ENCODE results near the gene TIFAB.
A peak's percentile ranks its signal among the peaks of the same experiment; 100 is the strongest.

The TIFAB gene

GRCh38 chr5:135439231-135440205 lies 12.6 kb downstream of the TIFAB start:
- no peak for TF ChIP-seq CTCF (IDR thresholded peaks at IDR 0.05; ENCODE audit: low read depth, low read length, missing control alignments)
- DNase-seq (ENCODE audit: extremely low read depth, low read depth) = no peak
- no peak overlapping the region for H3K4me3 ChIP-seq (replicated peaks; ENCODE audit: low read depth, low read length)

- DNase-seq (ENCODE audit: extremely low read depth, low read depth) = no peak
- H3K4me3 ChIP-seq (replicated peaks; ENCODE audit: low read depth, low read length) = no peak overlapping the region
- no peak for TF ChIP-seq CTCF (IDR thresholded peaks at IDR 0.05; ENCODE audit: low read depth, low read length, missing control alignments)
Measured at GRCh38 chr5:135438636-135439221, 13.4 kb downstream of the TIFAB start.

- peak; percentile 98 for DNase-seq (ENCODE audit: extremely low read depth, low read depth)
- no peak for TF ChIP-seq CTCF (IDR thresholded peaks at IDR 0.05; ENCODE audit: low read depth, low read length, missing control alignments)
- no peak overlapping the region for H3K4me3 ChIP-seq (replicated peaks; ENCODE audit: low read depth, low read length)
Measured at GRCh38 chr5:135437796-135438560, 14.2 kb downstream of the TIFAB start.

GRCh38 chr5:135437422-135437795 lies 14.7 kb downstream of the TIFAB start:
- DNase-seq (ENCODE audit: extremely low read depth, low read depth) = no peak

GRCh38 chr5:135436951-135437418 lies 15.2 kb downstream of the TIFAB start:
- no peak overlapping the region for H3K4me3 ChIP-seq (replicated peaks; ENCODE audit: low read depth, low read length)
- no peak for DNase-seq (ENCODE audit: extremely low read depth, low read depth)
- no peak for TF ChIP-seq CTCF (IDR thresholded peaks at IDR 0.05; ENCODE audit: low read depth, low read length, missing control alignments)

More at GRCh38 chr5:135437422-135437795, 14.7 kb downstream of the TIFAB start:
- no peak overlapping the region for H3K4me3 ChIP-seq (replicated peaks; ENCODE audit: low read depth, low read length)
- no peak for TF ChIP-seq CTCF (IDR thresholded peaks at IDR 0.05; ENCODE audit: low read depth, low read length, missing control alignments)

- no peak for DNase-seq (ENCODE audit: extremely low read depth, low read depth)
- no peak for TF ChIP-seq CTCF (IDR thresholded peaks at IDR 0.05; ENCODE audit: low read depth, low read length, missing control alignments)
- H3K4me3 ChIP-seq (replicated peaks; ENCODE audit: low read depth, low read length) = no peak overlapping the region
Measured at GRCh38 chr5:135435467-135436330, 16.5 kb downstream of the TIFAB start.

All from HFF-Myc (cell line).